ENCODE results near the gene ALDH2.
A peak's percentile ranks its signal among the peaks of the same experiment; 100 is the strongest.
"Not testable (repeated sequence)": the region's sequence is repeated elsewhere in the genome, so short reads cannot be mapped to it uniquely, and the experiment has no call there.

Gene ALDH2

DNA sequence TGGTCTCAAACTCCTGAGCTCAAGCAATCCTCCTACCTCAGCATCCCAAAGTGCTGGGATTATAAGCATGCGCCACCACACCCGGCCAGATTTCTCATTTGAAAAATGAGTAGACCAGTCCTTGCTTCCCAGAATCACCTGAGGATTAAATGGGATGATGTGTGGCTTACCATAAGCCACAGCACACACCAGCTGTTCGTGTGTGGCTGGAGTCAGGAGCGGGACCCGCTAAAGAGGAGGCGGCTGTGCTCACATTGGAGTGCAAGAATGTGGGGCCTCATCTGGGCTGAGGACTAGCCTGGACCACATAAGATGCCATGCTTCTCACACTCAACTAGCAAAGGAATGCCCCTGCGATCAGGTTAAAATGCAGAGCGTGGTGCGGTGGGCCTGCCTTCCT lies 6.7 kb upstream of the ALDH2 start:
- no peak for DNase-seq

DNA sequence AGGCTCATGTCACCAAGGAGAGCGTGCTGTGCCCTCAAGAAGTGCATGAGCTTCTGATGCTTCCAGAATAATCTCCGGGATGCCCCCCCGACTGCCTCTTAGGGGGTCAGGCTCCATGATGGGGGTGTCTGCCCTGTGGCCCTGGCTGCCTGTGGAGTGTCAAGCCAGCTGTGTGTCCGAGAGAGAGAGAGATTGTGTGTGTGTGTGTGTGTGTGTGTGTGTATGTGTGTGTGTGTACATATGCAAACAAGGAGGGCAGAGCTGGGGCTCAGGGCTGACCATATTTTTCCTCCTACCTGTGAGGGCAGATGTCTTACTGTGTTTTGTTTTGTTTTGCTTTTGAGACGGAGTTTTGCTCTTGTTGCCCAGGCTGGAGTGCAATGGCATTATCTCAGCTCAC lies 5.6 kb upstream of the ALDH2 start:
- no peak for DNase-seq

DNA sequence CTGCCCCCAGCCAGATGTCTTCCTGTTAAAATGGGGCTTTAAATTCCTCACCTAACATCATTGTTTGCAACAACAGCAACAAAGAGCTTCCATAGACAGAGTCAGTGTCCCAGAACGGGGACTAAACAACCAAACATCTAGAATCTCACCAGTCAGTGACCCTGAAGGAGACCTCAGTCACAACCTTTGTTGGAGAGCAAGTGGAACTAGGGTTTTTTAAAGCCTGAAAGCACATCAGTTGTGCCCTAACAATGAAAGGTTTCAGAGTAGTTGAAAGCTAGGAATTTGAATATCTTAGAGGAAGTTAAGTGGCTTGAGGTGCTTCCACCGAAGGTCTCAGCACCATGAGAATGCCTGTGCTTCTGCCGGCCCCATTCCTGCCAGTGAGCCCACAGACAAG lies 5.0 kb upstream of the ALDH2 start:
- no peak for DNase-seq

- not testable (repeated sequence) for DNase-seq
Measured at GRCh38 chr12:111763552-111763951, 3.2 kb upstream of the ALDH2 start.

DNA sequence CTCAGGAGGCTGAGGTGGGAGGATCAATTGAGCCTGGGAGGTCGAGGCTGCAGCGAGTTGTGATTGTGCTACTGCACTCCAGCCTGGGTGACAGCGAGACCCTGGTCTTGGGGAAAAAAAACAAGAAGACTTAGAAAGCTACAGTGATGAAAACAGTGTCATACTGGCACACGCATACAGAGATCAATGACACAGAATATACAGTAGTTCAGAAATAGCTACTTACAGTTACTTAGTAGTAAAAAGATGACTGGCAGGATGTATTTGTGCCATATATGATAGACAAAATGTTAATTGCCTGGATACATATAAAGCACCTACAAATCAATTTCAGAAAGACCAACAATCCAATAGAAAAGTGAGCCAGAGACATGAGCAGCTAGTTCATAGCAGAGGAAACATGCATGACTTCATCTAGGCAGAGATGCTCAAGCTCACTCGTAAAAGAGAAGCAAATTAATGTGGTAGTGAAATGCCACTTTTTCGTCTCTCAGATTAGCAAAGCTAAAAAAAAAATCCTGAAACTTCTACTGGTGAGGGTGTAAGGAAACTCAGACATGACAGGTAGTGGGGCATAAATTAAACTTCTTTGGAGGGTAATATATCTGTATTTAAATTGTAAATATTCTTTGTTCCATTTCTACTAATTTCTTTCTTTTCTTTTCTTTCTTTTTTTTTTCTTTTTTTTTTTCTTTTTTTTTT lies 2.5 kb upstream of the ALDH2 start:
- DNase-seq: no peak

GRCh38 chr12:111767362-111768158 lies 827 bp downstream of the ALDH2 start:
- DNase-seq: peak; percentile 34

- DNase-seq: no peak
Measured at GRCh38 chr12:111768159-111768895, 1.6 kb downstream of the ALDH2 start.

GRCh38 chr12:111769599-111769998 lies 2.9 kb downstream of the ALDH2 start:
- DNase-seq: no peak

GRCh38 chr12:111773801-111774551 lies 7.2 kb downstream of the ALDH2 start:
- peak; percentile 59 for DNase-seq

GRCh38 chr12:111775205-111776193 lies 8.8 kb downstream of the ALDH2 start:
- DNase-seq: no peak

- DNase-seq: no peak
Measured at GRCh38 chr12:111776836-111777344, 10.2 kb downstream of the ALDH2 start.

- DNase-seq: no peak
Measured at GRCh38 chr12:111777345-111778045, 10.8 kb downstream of the ALDH2 start.

GRCh38 chr12:111780166-111780565 lies 13.4 kb downstream of the ALDH2 start:
- no peak for DNase-seq

- DNase-seq: no peak
Measured at GRCh38 chr12:111780615-111781014, 13.9 kb downstream of the ALDH2 start.

- no peak for DNase-seq
Measured at GRCh38 chr12:111781085-111781658, 14.4 kb downstream of the ALDH2 start.

GRCh38 chr12:111783046-111783445 lies 16.3 kb downstream of the ALDH2 start:
- no peak for DNase-seq

- no peak for DNase-seq
Measured at GRCh38 chr12:111784953-111785352, 18.2 kb downstream of the ALDH2 start.

DNA sequence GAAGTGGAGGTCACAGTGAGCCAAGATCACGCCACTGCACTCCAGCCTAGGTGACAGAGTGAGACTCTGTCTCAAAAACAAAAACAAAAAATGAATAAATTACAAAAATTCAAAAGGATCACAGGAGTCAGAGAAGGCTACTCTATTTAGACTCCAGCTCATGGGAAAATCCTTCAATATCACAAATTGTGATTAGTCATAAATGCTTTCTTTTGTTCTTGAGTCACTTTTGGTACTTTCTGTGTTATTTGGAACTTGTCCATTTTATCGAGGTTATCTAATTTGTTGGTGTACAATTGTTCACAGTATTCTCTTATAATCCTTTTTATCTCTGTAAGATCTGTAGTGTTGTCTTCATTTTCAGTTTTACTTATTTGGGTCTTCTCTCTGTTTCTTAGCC lies 18.9 kb downstream of the ALDH2 start:
- DNase-seq: no peak

- peak; percentile 8 for DNase-seq
Measured at GRCh38 chr12:111788178-111788654, 21.5 kb downstream of the ALDH2 start.

DNA sequence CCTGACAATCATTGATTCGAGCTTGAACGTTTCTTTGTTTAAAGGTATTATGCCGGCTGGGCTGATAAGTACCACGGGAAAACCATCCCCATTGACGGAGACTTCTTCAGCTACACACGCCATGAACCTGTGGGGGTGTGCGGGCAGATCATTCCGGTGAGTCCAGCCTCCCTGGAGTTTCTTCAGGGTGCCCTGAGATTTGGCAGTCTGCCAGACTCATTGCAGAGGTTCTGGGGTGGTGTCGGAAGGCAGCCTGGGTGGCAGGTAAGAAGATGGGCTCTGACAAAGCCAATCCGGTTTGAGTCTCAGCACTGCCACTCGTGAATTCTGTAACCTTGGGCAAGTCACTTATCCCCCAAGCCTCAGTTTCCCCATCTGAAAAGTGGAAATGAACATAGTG lies 23.0 kb downstream of the ALDH2 start:
- no peak for DNase-seq

Measured in EL (cell line).